Stimulated activated CD8-positive, alpha-beta memory T cell treated with anti-CD3 and anti-CD28 coated beads, Interleukin-2, amount 100 ng/mL, for 48 hours (primary cell): Measurements from ENCODE around the gene BMPER.

Experiments used
- DNase-seq, 2 donors: peaks; one replicate each; pipeline ENCODE4 v3.0.0-alpha.2; 2020; ENCODE audit warnings: low read depth in 2 of 2

The BMPER gene

GRCh38 chr7:34062341-34062740 is 157.0 kb downstream of the BMPER start:
- DNase-seq = no peak

- DNase-seq = no peak
Measured at GRCh38 chr7:34062826-34063225, 157.5 kb downstream of the BMPER start.

- no peak for DNase-seq
Measured at GRCh38 chr7:34064519-34065158, 159.3 kb downstream of the BMPER start.

GRCh38 chr7:34066411-34066810 is 161.1 kb downstream of the BMPER start:
- DNase-seq = no peak

GRCh38 chr7:34067005-34067778 is 161.9 kb downstream of the BMPER start:
- no peak for DNase-seq

GRCh38 chr7:34069676-34070075 is 164.3 kb downstream of the BMPER start:
- no peak for DNase-seq

- no peak for DNase-seq
Measured at GRCh38 chr7:34070511-34071323, 165.4 kb downstream of the BMPER start.

GRCh38 chr7:34073676-34074075 is 168.3 kb downstream of the BMPER start:
- no peak for DNase-seq

- DNase-seq = no peak
Measured at GRCh38 chr7:34074421-34074820, 169.1 kb downstream of the BMPER start.

- DNase-seq = no peak
Measured at GRCh38 chr7:34075523-34076370, 170.4 kb downstream of the BMPER start.

GRCh38 chr7:34077168-34077567 is 171.8 kb downstream of the BMPER start:
- no peak for DNase-seq

- DNase-seq = no peak
Measured at GRCh38 chr7:34078864-34079263, 173.5 kb downstream of the BMPER start.

GRCh38 chr7:34080513-34080912 is 175.2 kb downstream of the BMPER start:
- DNase-seq = no peak

GRCh38 chr7:34081935-34082334 is 176.6 kb downstream of the BMPER start:
- DNase-seq = no peak

- DNase-seq = no peak
Measured at GRCh38 chr7:34083440-34083839, 178.1 kb downstream of the BMPER start.

- no peak for DNase-seq
Measured at GRCh38 chr7:34084651-34085050, 179.3 kb downstream of the BMPER start.

GRCh38 chr7:34086064-34086463 is 180.7 kb downstream of the BMPER start:
- DNase-seq = no peak

GRCh38 chr7:34086981-34087380 is 181.6 kb downstream of the BMPER start:
- DNase-seq = no peak

GRCh38 chr7:34087892-34088891 is 182.9 kb downstream of the BMPER start:
- no peak for DNase-seq

GRCh38 chr7:34090816-34091215 is 185.5 kb downstream of the BMPER start:
- no peak for DNase-seq
